Endothelial cell of umbilical vein (primary cell): ENCODE data around the gene DNAJC3. TPM values are rescaled to one million over a fixed set of nuclear protein-coding genes. Genes with fewer than 3 reads are reported as not detected.

Experiments used
- BruUV-seq: library from RNA; stranded (reverse); fragments of 400-500 nt; replicated peaks from 2 replicates; lab custom pipeline; 2021; lab: Mats Ljungman, UMichigan
- CTCF ChIA-PET: fragments of 300-600, 350-600 bp; sonication (Branson Sonifier 250); formaldehyde crosslinking; loops from one replicate; lab custom pipeline; 2021; ENCODE audit warnings: antibody characterized with exemption, inconsistent platforms; lab: Charles Lee
- POLR2A ChIA-PET: fragments of 300-600, 350-600 bp; sonication (Branson Sonifier 250); formaldehyde crosslinking; loops from one replicate; lab custom pipeline; 2021; ENCODE audit warnings: antibody characterized with exemption, inconsistent platforms; lab: Charles Lee
- DNase-seq: peaks from one replicate; pipeline ENCODE4 v3.0.0-alpha.2; 2011; ENCODE audit warnings: low read depth, low spot score
- FAIRE-seq: peaks from 2 replicates; lab custom pipeline; 2011; peaks lifted over from hg19 to GRCh38; lab: Jason Lieb, UNC
- H2AFZ ChIP-seq: 2 replicates; pipeline ENCODE4 v1.6.0; 2012; ENCODE audit warnings: low read depth, low read length, control low read depth, inconsistent platforms
- H3K27ac ChIP-seq: 2 replicates; pipeline ENCODE4 v1.5.1; 2011; ENCODE audit warnings: low read depth, mild to moderate bottlenecking, control low read depth, low read length, moderate library complexity; ENCODE audit not compliant: insufficient read depth
- H3K27me3 ChIP-seq, 2 experiments: 2 replicates each; pipeline versions ENCODE4 v1.6.0 to v1.6.1; 2011; ENCODE audit warnings: low read length in 2 of 2, mixed read lengths in 1 of 2; ENCODE audit not compliant: control insufficient read depth in 2 of 2, insufficient read depth in 2 of 2
- H3K36me3 ChIP-seq, 2 experiments: 2 replicates in 1 of 2; 3 replicates in 1 of 2; pipeline ENCODE4 v1.5.1; 2011; ENCODE audit warnings: low read length in 2 of 2, mild to moderate bottlenecking in 1 of 2, moderate library complexity in 1 of 2; ENCODE audit not compliant: control insufficient read depth in 2 of 2, insufficient read depth in 2 of 2; ENCODE audit errors: extremely low read depth in 1 of 2
- H3K4me1 ChIP-seq: 3 replicates; pipeline ENCODE4 v1.5.1; 2011; ENCODE audit warnings: mild to moderate bottlenecking, low read length; ENCODE audit not compliant: control insufficient read depth, insufficient read depth; ENCODE audit errors: extremely low read depth
- H3K4me2 ChIP-seq: 2 replicates; pipeline ENCODE4 v1.6.1; 2011; ENCODE audit warnings: low read length, control low read depth, mixed read lengths; ENCODE audit not compliant: insufficient read depth
- H3K4me3 ChIP-seq, 3 experiments: fragments of 200-600 bp in 1 of 3; sonication (generic), shearing (Covaris generic) in 1 of 3; replicated peaks in 1 of 3; 2 replicates each; pipeline ENCODE4 v1.5.1; 2011 to 2016; ENCODE audit warnings: control low read depth in 3 of 3, low read length in 3 of 3, mild to moderate bottlenecking in 2 of 3, inconsistent platforms in 1 of 3, low read depth in 1 of 3, moderate library complexity in 1 of 3; ENCODE audit not compliant: insufficient read depth in 1 of 3
- H3K79me2 ChIP-seq: 2 replicates; pipeline ENCODE4 v1.6.0; 2012; ENCODE audit warnings: low read length, inconsistent platforms; ENCODE audit not compliant: control insufficient read depth, insufficient read depth
- H3K9ac ChIP-seq: replicated peaks from 2 replicates; pipeline ENCODE3; 2011; ENCODE audit warnings: low read length, control low read depth; ENCODE audit not compliant: insufficient read depth; ENCODE audit errors: extremely low read depth
- H3K9me1 ChIP-seq: replicated peaks from 3 replicates; pipeline ENCODE4 v1.6.0; 2011; ENCODE audit warnings: mild to moderate bottlenecking, low read length; ENCODE audit not compliant: control insufficient read depth, insufficient read depth; ENCODE audit errors: extremely low read depth
- H3K9me3 ChIP-seq: replicated peaks from 2 replicates; pipeline ENCODE4 v1.5.1; 2012; ENCODE audit warnings: low read length, inconsistent platforms; ENCODE audit not compliant: control insufficient read depth, insufficient read depth
- H4K20me1 ChIP-seq: replicated peaks from 2 replicates; pipeline ENCODE3; 2011; ENCODE audit warnings: mild to moderate bottlenecking, low read length; ENCODE audit not compliant: control insufficient read depth, insufficient read depth; ENCODE audit errors: extremely low read depth
- EZH2 ChIP-seq: IDR thresholded peaks from 2 replicates; pipeline ENCODE4 v1.6.1; 2012; ENCODE audit warnings: borderline replicate concordance, low read depth, mild to moderate bottlenecking, moderate library complexity, low read length, inconsistent platforms; ENCODE audit not compliant: severe bottlenecking
- FOS ChIP-seq: IDR thresholded peaks from 2 replicates; pipeline ENCODE4 v1.6.1; 2011; ENCODE audit warnings: mild to moderate bottlenecking, low read length, moderate library complexity, borderline replicate concordance; ENCODE audit not compliant: insufficient read depth
- GATA2 ChIP-seq: IDR thresholded peaks from 2 replicates; pipeline ENCODE4 v1.7.0; 2011; ENCODE audit warnings: low read depth, mild to moderate bottlenecking, moderate library complexity, mixed read lengths, low read length; ENCODE audit not compliant: insufficient read length, insufficient read depth
- JUN ChIP-seq: IDR thresholded peaks from 2 replicates; pipeline ENCODE4 v1.6.1; 2011; ENCODE audit warnings: borderline replicate concordance, low read depth; ENCODE audit not compliant: insufficient read length, insufficient read depth
- MYC ChIP-seq: IDR thresholded peaks from one replicate; pipeline ENCODE4 v1.6.1; 2011; ENCODE audit warnings: mild to moderate bottlenecking, low read depth, low read length
- POLR2A ChIP-seq: IDR thresholded peaks from 2 replicates; pipeline ENCODE4 v1.6.1; 2012; ENCODE audit warnings: low read depth, mild to moderate bottlenecking, control low read depth, low read length
- dilution Hi-C: fragments of 300-500 bp; cut with MboI; formaldehyde crosslinking; loops from one replicate; pipeline ENCODE4 v1.15.0; 2019; ENCODE audit warnings: low sequenced_read_pairs; ENCODE audit not compliant: extremely low pct_ligation_motif_present
- intact Hi-C: fragments of 100-400 bp; cut with micrococcal nuclease; formaldehyde crosslinking; loops from one replicate; pipeline ENCODE4 v1.10.0; 2022
- polyA plus RNA-seq, 4 experiments: library from polyadenylated mRNA; depleted of rRNA in 3 of 4; stranded (reverse) in 3 of 4; unstranded in 1 of 4; fragments of >200 nt; gene quantifications; 2 replicates each; pipeline versions ENCODE4 v1.2.1 to v1.2.3, GENCODE V29; 2011 to 2012; ENCODE audit warnings: missing spikeins in 1 of 4
- total RNA-seq: library from RNA; stranded (reverse); gene quantifications from 2 replicates; pipeline ENCODE4 v1.2.3, GENCODE V29; 2021

DNAJC3 gene
- total and polyA plus RNA-seq, 2 donors (not counting 3 experiments of a cell fraction or from before 2014, with no cell fraction given): 17.0 to 51.2 TPM

GRCh38 chr13:95783747-95784146, 106.8 kb downstream of the DNAJC3 start:
- no peaks in the 10 kb centered on the region for H3K79me2 ChIP-seq
- no peak for TF ChIP-seq POLR2A
- TF ChIP-seq MYC: no peak
- dilution Hi-C loops: no loop called here
- no TSS peak for BruUV-seq
- H3K4me3 ChIP-seq: no peak overlapping the region
- no peaks in the 10 kb centered on the region for H3K27me3 ChIP-seq
- peaks cover 2 to 5% of the 10 kb centered on the region in 2 experiments for H3K36me3 ChIP-seq
- H3K4me1 ChIP-seq: peaks cover 17% of the 10 kb centered on the region
- no peak for FAIRE-seq
- H3K9me1 ChIP-seq: no peaks in the 10 kb centered on the region
- no peaks in the 10 kb centered on the region for H4K20me1 ChIP-seq
- intact Hi-C loops: loop anchor here (2.0 kb wide), 1 partner anchor 107 kb away; the partner anchor contains the start of gene DNAJC3
- peak overlapping the region; percentile 23 for H3K9ac ChIP-seq
- no peak for DNase-seq
- peak overlapping the region; percentile 39 for H3K4me2 ChIP-seq
- no peak overlapping the region for H2AFZ ChIP-seq
- H3K9me3 ChIP-seq: no peaks in the 10 kb centered on the region
- ChIA-PET CTCF (interaction anchor here (0.5 to 1.6 kb wide), 4 partner anchors 50 to 160 kb away, joined by 3 to 6 read pairs (median 6); no protein-coding TSS in a partner anchor), POLR2A (no interaction called here)
- peak overlapping the region; percentile 69 for H3K27ac ChIP-seq

- H3K9me3 ChIP-seq: no peaks in the 10 kb centered on the region
- no TSS peak for BruUV-seq
- no peak overlapping the region for H3K4me3 ChIP-seq
- no peaks in the 10 kb centered on the region for H3K9me1 ChIP-seq
- H3K9ac ChIP-seq: peak overlapping the region; percentile 23
- peaks cover 2 to 5% of the 10 kb centered on the region in 2 experiments for H3K36me3 ChIP-seq
- peak; percentile 93 for DNase-seq
- intact Hi-C loops: loop anchor here (2.0 kb wide), 1 partner anchor 108 kb away; the partner anchor contains the start of gene DNAJC3
- ChIA-PET CTCF (interaction anchor here (0.5 to 1.6 kb wide), 4 partner anchors 49 to 160 kb away, joined by 3 to 6 read pairs (median 6); no protein-coding TSS in a partner anchor), POLR2A (no interaction called here)
- H3K79me2 ChIP-seq: no peaks in the 10 kb centered on the region
- FAIRE-seq: peak; percentile 52
- dilution Hi-C loops: no loop called here
- H2AFZ ChIP-seq: no peak overlapping the region
- H3K4me1 ChIP-seq: peaks cover 17% of the 10 kb centered on the region
- H3K27me3 ChIP-seq: no peaks in the 10 kb centered on the region
- H3K27ac ChIP-seq: peak overlapping the region; percentile 69
- TF ChIP-seq GATA2: no peak
- TF ChIP-seq FOS: peak; percentile 68
- TF ChIP-seq EZH2: no peak
- TF ChIP-seq JUN: peak; percentile 83
- no peaks in the 10 kb centered on the region for H4K20me1 ChIP-seq
- H3K4me2 ChIP-seq: peak overlapping the region; percentile 39
These were observed 107.4 kb downstream of the DNAJC3 start for GRCh38 chr13:95784161-95784899.
